ENCODE results near the gene PPFIA4.

PPFIA4 gene

GRCh38 chr1:203085528-203086406, 59.5 kb downstream of the PPFIA4 start, which contains the start of gene MYOG:
Gene MYOG (minus strand): TSS chr1:203086012. CDS start chr1:203085961, 51 bp downstream.
- no peak for DNase-seq

GRCh38 chr1:203086992-203087763, 60.9 kb downstream of the PPFIA4 start:
- no peak for DNase-seq

- DNase-seq = no peak
These were observed 62.1 kb downstream of the PPFIA4 start for GRCh38 chr1:203088441-203088840.

GRCh38 chr1:203089001-203089650, 62.8 kb downstream of the PPFIA4 start:
- DNase-seq = no peak

- DNase-seq = no peak
These were observed 63.4 kb downstream of the PPFIA4 start for GRCh38 chr1:203089651-203090045.

GRCh38 chr1:203090421-203091198, 64.3 kb downstream of the PPFIA4 start:
- DNase-seq = no peak

GRCh38 chr1:203091199-203091477, 64.8 kb downstream of the PPFIA4 start:
- DNase-seq = no peak

- DNase-seq = no peak
These were observed 65.6 kb downstream of the PPFIA4 start for GRCh38 chr1:203091761-203092330.

- DNase-seq = no peak
These were observed 67.6 kb downstream of the PPFIA4 start for GRCh38 chr1:203093754-203094410.

- no peak for DNase-seq
These were observed 68.9 kb downstream of the PPFIA4 start for GRCh38 chr1:203095061-203095690.

GRCh38 chr1:203096566-203096965, 70.3 kb downstream of the PPFIA4 start:
- no peak for DNase-seq

GRCh38 chr1:203097001-203097400, 70.7 kb downstream of the PPFIA4 start:
- DNase-seq = no peak

GRCh38 chr1:203098445-203098844, 72.2 kb downstream of the PPFIA4 start:
- DNase-seq = no peak

- DNase-seq = no peak
These were observed 72.7 kb downstream of the PPFIA4 start for GRCh38 chr1:203098914-203099520.

GRCh38 chr1:203099805-203100515, 73.7 kb downstream of the PPFIA4 start:
- DNase-seq = no peak

GRCh38 chr1:203100516-203100869, 74.2 kb downstream of the PPFIA4 start:
- DNase-seq = no peak

GRCh38 chr1:203101813-203102634, 75.7 kb downstream of the PPFIA4 start:
- no peak for DNase-seq

- no peak for DNase-seq
These were observed 76.9 kb downstream of the PPFIA4 start for GRCh38 chr1:203103216-203103615.

GRCh38 chr1:203103829-203104495, 77.7 kb downstream of the PPFIA4 start:
- DNase-seq = no peak

Measured in NCI-H1048 (cell line).